DOHH2 (cell line): Measurements from ENCODE around the gene ZNF521.

Experiments
- CTCF ChIP-seq: fragments of 200-600 bp; sonication (generic); IDR thresholded peaks from one replicate; pipeline ENCODE4 v1.5.1; 2014; ENCODE audit warnings: antibody characterized with exemption, mild to moderate bottlenecking, low read depth, low read length; ENCODE audit not compliant: poor library complexity, severe bottlenecking
- EZH2phosphoT487 ChIP-seq: fragments of 200-600 bp; sonication (generic); IDR thresholded peaks from 2 replicates; pipeline ENCODE4 v1.6.1; 2017; ENCODE audit warnings: borderline replicate concordance, mild to moderate bottlenecking, antibody characterized with exemption, low read length, moderate library complexity, mixed read lengths

DNA sequence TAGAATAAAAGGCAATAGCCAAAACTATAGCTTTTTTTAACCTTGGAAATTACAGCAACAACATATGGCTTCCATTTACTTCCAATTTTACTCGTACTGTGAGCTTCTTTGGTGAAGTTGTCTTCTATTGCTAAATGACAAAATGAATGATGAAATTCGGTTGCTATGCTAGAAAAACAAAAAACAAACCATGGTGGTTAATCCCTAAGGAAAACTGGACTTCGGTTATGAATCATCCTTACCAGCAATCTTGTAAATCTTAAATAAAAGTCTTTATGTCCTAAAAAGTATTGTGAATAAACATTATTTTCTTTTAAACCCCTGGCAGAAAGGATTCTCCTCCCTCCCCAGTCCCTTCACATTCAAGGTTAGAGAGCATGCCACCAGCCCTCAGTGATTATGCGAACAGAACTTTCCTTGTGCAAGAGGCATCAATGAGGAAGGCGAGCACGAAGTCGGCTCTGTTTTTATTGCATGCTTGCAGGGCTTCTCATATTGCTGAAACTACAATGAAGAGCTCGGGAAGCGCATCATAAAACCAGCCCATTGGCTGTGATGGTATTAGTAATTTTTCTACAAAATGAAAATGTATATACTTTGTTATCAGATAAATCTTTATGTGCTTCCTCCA, 62.9 kb downstream of the ZNF521 start:
- TF ChIP-seq CTCF (no peak), EZH2phosphoT487 (no peak)
